OCI-M2 (cell line): ENCODE data around the gene NKAIN2.

Experiments
- DNase-seq: peaks from one replicate; lab custom pipeline; 2025; ENCODE audit not compliant: unreplicated experiment; lab: John Stamatoyannopoulos, UW

NKAIN2 gene

GRCh38 chr6:124795643-124796463 lies 992.2 kb downstream of the NKAIN2 start:
- DNase-seq: peak; percentile 5

- DNase-seq: no peak
These were observed 992.9 kb downstream of the NKAIN2 start for GRCh38 chr6:124796464-124796970.

- DNase-seq: no peak
These were observed 993.6 kb downstream of the NKAIN2 start for GRCh38 chr6:124797224-124797623.

GRCh38 chr6:124798942-124799496 lies 995.4 kb downstream of the NKAIN2 start:
- no peak for DNase-seq

GRCh38 chr6:124799638-124800037 lies 996.0 kb downstream of the NKAIN2 start:
- DNase-seq: no peak

GRCh38 chr6:124800222-124800621 lies 996.6 kb downstream of the NKAIN2 start:
- DNase-seq: no peak

- no peak for DNase-seq
These were observed 1008.4 kb downstream of the NKAIN2 start for GRCh38 chr6:124812067-124812466.

- no peak for DNase-seq
These were observed 1015.7 kb downstream of the NKAIN2 start for GRCh38 chr6:124819346-124819745.

- no peak for DNase-seq
These were observed 1018.5 kb downstream of the NKAIN2 start for GRCh38 chr6:124822204-124822613.

- DNase-seq: no peak
These were observed 1019.1 kb downstream of the NKAIN2 start for GRCh38 chr6:124822721-124823120.

GRCh38 chr6:124823240-124824111 lies 1019.8 kb downstream of the NKAIN2 start:
- no peak for DNase-seq

- no peak for DNase-seq
These were observed 1021.9 kb downstream of the NKAIN2 start for GRCh38 chr6:124825564-124825963.

- DNase-seq: no peak
These were observed 1026.2 kb downstream of the NKAIN2 start for GRCh38 chr6:124829822-124830221.

- DNase-seq: no peak
These were observed 1026.8 kb downstream of the NKAIN2 start for GRCh38 chr6:124830506-124830905.

- no peak for DNase-seq
These were observed 1050.8 kb downstream of the NKAIN2 start for GRCh38 chr6:124854338-124854922.

- no peak for DNase-seq
These were observed 1054.1 kb downstream of the NKAIN2 start for GRCh38 chr6:124857746-124858145.

GRCh38 chr6:124858564-124858963 lies 1054.9 kb downstream of the NKAIN2 start:
- no peak for DNase-seq

GRCh38 chr6:124859366-124859765 lies 1055.7 kb downstream of the NKAIN2 start:
- no peak for DNase-seq

- no peak for DNase-seq
These were observed 1062.4 kb downstream of the NKAIN2 start for GRCh38 chr6:124866040-124866439.

- DNase-seq: no peak
These were observed 1063.5 kb downstream of the NKAIN2 start for GRCh38 chr6:124867121-124867520.

GRCh38 chr6:124868481-124868880 lies 1064.8 kb downstream of the NKAIN2 start:
- DNase-seq: no peak
